IPS-18c (cell line): ENCODE data around the gene FOXP1.

Experiments
- H3K4me3 ChIP-seq: 2 replicates; pipeline ENCODE4 v1.7.0; 2013; ENCODE audit warnings: low read depth, mild to moderate bottlenecking, low read length, moderate library complexity; ENCODE audit not compliant: insufficient read depth
- H3K9me3 ChIP-seq: one replicate; pipeline ENCODE4 v1.6.1; 2013; ENCODE audit warnings: mild to moderate bottlenecking, low read length, moderate library complexity; ENCODE audit not compliant: control insufficient read depth, insufficient read depth

The FOXP1 gene

DNA sequence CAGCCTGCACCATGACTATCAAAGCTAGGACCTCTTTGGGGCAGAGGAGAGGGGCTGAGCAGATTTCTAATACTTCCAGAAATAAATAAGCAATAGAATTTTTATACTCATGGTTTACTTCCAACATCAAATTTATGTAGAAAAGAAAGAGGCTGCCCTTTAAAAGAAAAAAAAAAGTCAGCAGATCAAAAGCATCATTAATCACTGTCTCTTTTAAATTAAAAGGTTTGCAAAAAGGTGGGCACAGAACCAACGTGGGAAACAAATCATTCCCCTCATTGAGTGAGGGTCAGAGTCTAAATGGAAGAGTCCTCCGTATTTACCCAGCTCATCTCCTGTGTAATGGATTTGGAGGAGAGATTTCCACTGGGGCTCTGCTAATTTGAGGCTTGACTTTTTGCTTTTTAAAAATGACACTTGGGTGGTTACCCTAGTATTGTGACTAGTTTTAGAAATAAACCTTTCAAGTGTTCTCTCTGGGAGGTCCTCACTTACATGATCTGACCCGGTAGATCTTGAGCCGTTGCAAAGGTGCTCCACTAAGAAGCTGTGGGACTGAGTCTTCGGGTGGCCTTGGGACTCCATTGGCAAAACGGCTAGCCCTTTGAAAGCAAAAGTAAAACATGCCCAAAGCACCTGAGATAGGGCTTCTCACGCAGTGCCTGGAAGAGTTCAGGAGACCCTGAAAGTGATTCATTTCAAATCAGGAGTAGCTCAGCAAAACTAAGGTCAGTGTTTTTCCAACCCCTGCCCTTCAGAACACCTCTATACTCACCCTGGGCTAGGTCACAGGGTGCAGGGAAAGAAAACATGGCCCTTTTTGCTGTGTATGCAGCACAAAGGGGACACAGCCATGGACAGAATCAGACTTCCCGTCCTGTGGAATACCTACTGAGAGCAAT lies 320.9 kb downstream of the FOXP1 start:
- no peak overlapping the region for H3K4me3 ChIP-seq
- H3K9me3 ChIP-seq, result no peaks in the 10 kb centered on the region

DNA sequence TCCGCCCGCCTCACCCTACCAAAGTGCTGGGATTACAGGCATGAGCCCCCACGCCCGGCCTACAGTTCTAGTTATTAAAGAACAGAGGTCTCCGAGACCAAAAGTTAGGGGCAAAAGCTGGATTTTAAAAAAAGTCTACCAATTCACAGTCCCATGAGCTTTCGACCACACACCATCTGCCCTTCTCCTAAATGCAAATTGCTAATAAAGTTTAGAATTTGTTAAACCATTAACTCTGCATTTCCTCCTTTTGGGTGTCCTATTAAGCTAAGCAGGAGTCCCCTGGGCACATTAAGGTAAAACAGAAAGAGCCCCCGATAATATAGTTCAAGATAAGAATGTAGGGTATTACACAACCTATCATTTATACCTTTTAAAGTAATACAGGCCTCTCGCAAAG lies 322.7 kb downstream of the FOXP1 start:
- H3K9me3 ChIP-seq, result no peaks in the 10 kb centered on the region
- H3K4me3 ChIP-seq, result no peak overlapping the region

DNA sequence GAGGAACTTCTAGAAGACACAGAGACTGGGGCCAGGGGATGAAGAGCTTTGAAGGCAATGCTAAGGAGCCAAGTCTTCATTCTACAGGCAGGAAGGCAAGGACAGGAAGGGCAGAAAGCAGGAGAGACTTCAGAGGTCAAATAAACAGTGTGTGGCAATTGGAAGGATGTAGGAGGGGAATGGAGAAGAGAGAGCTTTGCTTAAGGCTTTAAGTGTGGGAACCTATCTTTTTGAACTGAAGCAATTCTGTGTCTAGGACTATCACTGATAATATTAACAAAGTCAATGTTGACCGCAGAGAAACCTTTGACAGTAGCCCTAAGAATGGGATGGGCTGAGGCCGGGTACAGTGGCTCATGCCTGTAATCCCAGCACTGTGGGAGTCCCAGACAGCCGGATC lies 325.0 kb downstream of the FOXP1 start:
- H3K4me3 ChIP-seq, result no peak overlapping the region
- H3K9me3 ChIP-seq, result no peaks in the 10 kb centered on the region

DNA sequence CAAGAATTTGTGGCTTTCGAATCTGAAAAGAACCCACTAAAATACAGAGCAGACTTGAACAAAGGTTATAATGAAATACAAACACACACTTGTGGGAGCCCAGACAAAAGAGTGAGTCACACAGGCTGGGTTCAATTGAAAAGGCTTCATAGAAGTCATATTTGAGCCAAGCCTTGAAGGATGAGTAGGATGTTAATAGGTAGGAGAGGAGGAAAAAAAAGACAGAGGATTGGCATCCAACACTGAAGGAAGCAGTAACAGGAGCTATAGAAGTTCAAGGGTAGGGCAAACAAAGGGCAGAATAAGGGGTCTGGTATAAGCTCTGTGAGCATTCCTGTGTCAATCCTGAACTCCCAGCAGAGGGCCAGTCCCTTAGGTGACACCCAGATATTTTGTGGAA lies 325.4 kb downstream of the FOXP1 start:
- Histone ChIP-seq H3K9me3 (no peaks in the 10 kb centered on the region), H3K4me3 (no peak overlapping the region)

DNA sequence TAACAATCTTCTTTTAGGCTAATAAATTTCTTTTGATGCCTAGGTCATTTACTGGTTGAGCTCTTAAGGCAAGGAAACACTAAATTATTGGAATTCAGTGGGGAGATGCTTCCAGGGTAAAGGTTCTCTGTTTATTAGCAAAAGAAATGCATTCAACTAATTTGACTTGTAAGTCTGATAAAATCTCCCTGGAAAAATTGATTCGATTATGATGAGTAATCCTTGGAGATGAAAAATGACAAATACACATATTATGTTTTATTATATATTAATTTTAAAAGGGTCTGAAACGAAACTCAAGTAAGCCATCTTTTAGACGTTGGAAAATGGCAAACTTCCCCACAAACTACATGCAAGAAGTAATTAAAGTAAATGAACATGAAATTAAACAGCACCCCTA lies 328.0 kb downstream of the FOXP1 start:
- Histone ChIP-seq H3K9me3 (no peaks in the 10 kb centered on the region), H3K4me3 (no peak overlapping the region)

DNA sequence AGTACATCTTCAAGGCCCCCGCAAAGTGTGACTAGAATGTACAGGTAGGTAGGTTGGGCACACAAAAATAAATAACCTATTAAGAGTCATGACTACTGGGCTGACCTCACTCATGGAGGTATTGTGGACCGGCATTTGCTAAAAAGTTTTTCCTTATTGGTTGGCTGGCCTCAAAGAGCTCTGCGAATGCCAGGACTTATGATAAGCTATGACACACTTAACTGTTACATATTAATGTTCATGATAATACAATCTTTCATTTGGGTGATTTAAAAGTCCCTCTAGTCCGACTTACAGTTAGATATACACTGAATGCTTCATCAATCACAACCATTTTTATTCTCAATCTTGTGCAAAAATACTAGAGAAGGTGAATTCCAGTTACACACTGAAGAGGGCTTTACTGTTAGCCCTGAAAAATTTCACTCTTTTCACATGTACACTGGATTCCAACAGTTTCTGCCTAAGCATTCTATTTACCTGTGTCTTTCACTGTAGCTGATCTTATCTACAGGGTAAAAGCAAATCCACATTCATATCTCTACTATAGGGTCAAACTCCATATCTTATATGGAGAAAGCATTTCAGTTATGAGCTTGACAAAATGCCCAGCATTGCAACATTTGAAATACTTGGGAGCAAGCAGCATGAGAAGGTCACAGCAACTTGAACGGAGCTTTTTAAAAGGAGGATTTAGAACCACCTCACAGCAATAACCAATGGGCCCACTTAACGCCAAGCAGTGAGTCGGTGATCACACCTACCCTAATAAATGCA lies 329.1 kb downstream of the FOXP1 start:
- Histone ChIP-seq H3K4me3 (no peak overlapping the region), H3K9me3 (no peaks in the 10 kb centered on the region)

DNA sequence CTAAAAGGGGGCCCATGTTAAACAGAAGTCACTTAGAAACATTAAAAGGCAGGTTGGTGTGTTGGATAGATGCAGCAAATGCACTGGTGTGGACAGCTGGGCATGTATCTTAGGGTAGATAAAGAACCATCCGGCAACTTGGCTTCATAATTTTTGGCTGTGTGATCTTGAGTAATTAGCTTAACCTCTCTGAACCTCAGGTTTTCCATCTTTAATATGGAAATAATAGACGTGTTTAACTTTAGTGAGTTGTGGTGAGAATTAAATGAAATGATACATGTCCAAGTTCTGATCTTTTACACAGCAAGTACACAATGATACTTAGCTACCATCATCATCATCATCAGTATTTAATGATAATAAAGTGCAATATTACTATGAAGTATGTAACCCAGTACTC lies 330.4 kb downstream of the FOXP1 start:
- Histone ChIP-seq H3K9me3 (no peaks in the 10 kb centered on the region), H3K4me3 (no peak overlapping the region)

DNA sequence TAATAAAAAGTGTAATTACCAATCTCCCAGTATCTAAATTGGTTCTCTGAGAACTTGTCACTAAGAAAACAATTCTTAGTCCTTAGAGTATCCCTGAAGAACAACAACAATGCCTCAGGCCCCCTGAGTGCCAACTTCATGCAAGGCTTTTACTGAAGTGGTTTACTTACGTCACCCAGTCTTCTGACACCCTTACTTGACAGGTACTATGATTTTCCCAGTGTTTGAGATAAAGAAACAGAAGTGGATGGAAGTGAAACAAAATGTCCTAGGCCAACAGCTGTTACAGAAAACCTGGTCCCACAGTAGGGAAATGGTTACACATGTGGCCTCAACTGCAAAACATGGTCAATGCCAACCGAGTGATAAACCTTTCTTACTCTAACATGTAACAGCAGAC lies 331.1 kb downstream of the FOXP1 start:
- H3K9me3 ChIP-seq, result no peaks in the 10 kb centered on the region
- H3K4me3 ChIP-seq, result no peak overlapping the region

DNA sequence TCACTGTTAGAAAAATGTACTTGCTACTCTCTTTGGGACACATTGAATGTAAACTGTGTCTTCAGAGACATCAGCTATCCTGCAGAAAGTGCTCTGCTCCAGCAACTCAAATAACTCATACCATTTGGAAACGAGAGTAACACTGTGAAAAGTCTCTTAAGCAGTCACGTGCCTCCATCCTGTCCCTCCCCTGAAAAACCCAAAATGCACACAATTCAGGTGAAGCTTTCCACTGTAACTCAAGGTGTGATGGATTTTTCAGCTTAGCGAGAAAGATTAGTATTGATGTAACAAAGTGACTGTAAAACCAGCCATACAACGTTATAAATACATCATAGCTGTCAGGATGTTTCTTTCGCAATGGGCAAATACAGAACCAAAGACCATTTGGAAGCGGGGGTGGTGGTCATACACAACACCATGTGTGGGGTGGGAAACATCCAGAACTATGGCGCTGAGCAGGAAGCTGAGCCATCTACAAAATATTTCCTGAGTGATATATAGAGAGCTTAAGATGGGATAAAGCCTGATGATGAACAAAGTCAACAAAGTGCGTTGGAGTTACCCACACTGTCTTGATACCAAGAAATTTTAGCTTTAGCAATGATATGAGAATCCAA lies 332.3 kb downstream of the FOXP1 start:
- no peak overlapping the region for H3K4me3 ChIP-seq
- no peaks in the 10 kb centered on the region for H3K9me3 ChIP-seq

DNA sequence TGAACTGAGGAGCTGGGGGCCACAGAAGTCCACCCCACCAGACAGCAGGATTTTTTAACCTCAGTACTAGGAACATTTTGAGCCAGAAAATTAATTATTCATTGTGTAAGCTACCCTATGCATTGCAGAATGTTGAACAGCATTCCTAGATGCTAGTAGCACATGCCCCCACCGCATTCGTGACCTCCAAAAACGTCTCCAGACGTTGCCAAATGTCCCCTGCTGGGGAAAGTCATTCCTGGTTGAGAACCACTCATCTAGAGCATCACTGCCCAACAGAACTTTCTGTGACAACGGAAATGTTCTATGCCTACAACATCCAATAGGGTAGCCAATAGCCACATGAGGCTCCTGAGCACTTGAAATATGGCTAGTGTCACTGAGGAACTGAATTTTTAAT lies 333.5 kb downstream of the FOXP1 start:
- no peaks in the 10 kb centered on the region for H3K9me3 ChIP-seq
- H3K4me3 ChIP-seq, result no peak overlapping the region

DNA sequence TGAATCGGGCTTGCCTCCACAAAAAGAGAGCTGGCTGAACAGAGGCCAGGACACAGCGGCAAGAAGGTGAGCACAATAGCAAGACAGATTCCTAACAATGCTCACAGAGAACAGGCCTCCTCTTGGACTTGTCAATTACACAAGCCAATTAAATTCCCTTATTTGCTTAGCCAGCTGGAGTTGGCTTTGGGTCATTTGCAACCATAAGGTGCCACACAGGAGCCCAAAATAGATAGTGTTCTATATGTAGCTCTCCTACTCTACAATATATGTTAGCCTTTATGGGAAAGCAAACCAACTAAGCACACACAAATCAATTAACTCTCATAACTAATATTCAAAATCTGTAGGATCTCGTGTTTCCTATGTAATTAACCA lies 335.6 kb downstream of the FOXP1 start:
- H3K9me3 ChIP-seq, result no peaks in the 10 kb centered on the region
- no peak overlapping the region for H3K4me3 ChIP-seq

DNA sequence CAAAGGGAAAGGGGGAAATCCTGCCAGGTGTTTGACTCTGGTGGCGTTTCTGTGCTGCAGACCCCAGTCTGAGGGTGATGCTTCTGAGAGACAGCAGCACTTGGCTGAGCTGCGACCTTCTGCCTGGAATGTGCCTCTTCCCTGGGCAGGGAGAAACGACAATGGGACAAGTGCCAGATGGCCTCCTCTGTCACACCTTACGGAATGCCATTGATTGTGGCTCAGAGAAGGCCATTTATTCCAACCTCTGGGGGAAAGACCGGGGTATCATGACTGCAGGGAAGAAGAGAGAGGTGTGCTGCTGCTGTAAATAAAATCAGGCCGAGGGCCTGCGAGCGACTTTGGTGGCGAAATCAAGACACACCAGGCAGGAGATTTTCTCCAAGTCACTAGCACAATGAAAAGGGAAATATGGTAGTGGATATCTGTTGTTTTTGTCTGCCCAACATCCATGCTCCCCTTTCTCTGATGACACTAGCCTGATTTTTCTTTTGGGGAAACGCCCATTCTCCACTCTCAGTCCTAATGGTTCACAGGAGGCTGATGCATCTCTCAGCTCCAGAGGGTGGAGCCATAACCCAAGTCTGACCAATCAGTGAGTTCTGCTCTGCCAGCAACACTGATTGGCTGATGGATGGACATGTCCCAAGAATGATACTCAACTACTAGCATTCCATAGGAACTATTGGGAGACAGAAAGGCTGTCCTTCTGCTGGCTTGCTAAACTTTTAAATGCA lies 336.1 kb downstream of the FOXP1 start:
- Histone ChIP-seq H3K4me3 (no peak overlapping the region), H3K9me3 (no peaks in the 10 kb centered on the region)

DNA sequence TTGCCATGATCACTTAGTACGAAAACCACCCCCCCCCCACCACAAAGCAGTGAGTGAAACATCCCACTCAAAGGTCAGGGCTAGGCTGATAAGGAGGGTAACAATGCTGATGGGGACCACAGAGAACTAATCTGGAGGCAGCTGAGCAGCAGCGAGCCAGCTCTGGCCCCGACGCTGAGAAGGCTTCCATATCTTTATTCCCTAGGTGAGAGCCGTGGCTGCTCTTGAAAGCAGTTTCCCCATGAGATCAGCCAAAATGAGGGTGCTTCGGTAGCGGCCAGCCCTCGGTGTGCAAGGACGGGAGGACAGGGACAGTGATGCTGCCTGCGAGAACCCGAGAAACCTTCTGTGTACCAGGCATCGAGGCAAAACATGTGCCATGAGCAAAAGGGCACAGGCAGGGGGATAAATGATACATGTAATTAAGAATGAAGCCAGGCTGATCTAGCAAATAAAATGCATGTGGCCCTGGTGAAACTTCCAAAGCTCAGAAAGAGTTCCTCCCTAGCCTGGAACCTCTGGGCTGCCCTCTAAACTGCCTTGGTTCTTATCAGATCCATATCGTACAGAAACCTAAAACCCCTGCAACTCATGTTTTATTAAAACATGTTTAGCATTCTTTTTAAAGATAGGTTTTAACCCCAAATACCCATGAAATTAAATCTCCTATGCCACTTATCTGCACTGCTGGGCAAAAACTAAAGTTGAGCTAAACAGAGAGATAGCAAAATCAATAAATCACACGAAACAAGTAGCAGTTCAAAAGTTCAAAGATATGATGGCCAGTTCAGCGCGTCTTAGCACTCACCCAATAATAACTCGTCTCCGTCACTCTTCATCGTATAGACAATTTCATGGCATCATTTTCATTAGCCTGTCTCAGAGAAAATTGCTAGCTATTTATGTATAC lies 337.3 kb downstream of the FOXP1 start:
- no peak overlapping the region; the same call in 1 of the 2 replicates for H3K4me3 ChIP-seq

DNA sequence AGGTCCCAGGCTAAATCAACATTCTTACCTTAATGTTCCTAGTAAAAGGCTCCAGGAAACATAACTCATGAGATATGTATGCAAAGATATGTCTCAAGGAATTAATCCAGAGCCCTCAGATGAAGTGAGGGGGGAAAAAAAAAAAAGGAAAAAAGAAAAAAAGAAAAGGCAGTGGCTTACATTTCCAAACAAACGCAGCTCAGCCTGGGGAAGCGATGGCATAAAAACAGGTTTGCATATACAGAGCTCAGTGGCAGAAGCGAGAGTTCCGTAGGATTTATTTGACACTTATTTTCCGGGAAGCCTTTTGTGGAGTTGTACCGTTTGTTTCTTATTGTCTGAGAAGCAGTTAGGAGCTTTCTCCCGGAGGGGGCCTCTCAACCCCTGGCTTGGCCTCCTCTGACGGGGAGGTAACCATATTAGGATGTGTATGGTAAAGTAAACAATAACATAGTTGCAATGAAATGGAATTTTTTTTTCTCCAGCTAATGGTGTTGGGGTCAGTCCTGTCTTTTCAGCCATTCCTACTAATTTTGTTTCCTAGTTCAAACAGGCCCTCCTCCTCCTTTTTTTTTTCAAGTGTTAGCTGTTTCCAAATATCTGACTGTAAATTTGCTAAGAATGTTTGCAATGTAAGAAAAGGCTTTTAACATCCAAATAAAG lies 338.6 kb downstream of the FOXP1 start:
- Histone ChIP-seq H3K4me3 (no peak overlapping the region; the same call in 1 of the 2 replicates), H3K9me3 (no peaks in the 10 kb centered on the region)

More for the DNA sequence above, 337.3 kb downstream of the FOXP1 start:
- H3K9me3 ChIP-seq, result no peaks in the 10 kb centered on the region

DNA sequence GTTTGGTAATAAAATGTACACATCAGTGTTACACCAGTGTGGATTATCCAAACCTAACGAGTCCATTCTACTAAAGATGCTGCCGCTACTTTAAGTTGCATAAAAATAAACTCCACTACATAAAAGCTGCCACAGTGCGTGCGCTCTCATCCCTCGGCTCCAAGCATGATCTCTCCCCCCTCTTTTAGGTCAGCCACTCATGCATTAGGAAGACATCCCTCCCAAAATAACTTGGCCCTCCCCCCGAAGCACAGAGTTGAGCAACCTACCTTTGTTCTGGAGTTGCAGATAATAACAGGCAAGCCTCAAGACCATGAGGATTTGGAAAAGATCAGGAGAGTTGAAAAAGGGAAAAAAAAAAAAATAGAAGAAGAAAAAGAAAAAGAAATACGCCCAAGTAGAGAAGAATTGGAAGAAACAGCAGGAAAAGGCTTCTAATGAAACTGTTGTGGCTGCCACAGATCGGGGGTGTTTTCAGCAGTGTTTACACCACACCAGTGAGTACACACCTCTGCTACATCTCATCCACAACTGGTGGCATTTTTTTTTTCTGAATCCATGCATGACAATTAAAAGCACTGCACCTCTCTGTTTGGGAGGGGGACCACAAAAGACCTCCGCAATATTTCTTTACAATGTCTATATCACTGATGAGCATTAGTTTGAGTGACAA lies 339.2 kb downstream of the FOXP1 start:
- Histone ChIP-seq H3K4me3 (no peak overlapping the region), H3K9me3 (no peaks in the 10 kb centered on the region)
